DMS53 (cell line): Measurements from ENCODE around the gene DUSP16.
"Not testable (repeated sequence)": the region's sequence is repeated elsewhere in the genome, so short reads cannot be mapped to it uniquely, and the experiment has no call there.

Experiments
- DNase-seq: peaks from one replicate; lab custom pipeline; 2025; lab: John Stamatoyannopoulos, UW

Gene DUSP16

GRCh38 chr12:12492547-12492946, 70.1 kb downstream of the DUSP16 start:
- no peak for DNase-seq

DNA sequence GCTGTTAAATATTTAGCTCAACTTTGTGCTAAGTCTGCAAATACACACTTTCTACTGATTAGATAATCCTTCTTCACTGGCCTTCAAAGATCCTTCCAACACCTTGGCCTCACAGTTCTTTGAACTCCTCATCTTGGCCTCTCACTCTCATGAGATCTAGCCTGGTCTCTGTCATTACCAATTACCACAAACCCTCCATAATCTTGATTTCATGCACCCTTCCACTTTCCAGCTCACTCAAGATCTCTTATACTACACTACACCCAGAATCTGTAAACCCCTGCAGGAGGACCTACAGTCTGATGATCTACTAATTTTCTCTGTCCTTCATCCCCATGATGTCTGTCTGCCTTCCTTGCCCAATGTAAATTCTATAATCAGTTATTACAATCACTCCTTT, 71.1 kb downstream of the DUSP16 start:
- no peak for DNase-seq

DNA sequence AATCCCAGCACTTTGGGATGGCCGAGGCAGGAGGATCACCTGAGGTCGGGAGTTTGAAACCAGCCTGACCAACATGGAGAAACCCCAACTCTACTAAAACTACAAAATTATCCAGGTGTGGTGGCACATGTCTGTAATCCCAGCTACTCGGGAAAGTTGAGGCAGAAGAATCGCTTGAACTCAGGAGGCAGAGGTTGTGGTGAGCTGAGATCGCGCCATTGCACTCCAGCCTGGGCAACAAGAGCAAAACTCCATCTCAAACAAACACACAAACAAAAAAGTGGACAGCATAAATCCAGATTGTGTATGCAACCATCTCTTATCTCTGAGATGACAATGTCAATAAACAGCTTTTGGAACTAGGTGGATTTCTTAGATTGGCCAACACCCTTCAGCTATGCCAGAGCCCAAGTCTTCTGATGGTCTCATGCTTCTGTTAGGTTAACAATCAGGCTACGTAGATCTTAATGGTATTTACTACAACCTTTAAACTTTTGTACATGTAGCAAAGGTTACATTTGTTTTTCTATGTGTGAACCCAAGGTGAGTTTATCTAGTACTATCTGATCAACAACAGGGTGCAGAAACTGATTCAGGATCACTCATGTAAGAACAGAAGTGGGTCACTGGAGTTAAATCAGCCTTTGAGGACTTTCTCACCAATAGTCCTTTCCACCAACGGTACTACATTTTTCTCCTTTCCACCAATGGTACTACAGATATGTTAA, 73.7 kb downstream of the DUSP16 start:
- no peak for DNase-seq

GRCh38 chr12:12488296-12488695, 74.4 kb downstream of the DUSP16 start:
- no peak for DNase-seq

DNA sequence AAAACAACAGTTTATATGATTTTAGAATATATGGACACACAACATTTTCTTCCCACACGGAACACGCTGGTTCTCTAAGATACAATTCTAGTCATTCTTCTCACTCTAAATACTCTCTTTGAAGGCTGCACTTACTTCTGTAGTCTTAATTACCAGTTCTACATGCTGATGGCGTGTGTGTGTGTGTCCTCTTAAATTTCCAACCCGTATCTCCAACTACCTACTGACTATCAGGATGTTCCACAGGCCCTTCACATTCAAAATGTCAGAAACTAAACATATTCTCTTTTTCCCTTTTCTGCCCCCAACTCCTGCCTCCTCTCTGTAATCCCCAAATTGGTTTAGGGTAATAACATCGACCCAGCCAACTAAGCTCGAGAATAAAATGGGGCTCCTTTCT, 75.2 kb downstream of the DUSP16 start:
- no peak for DNase-seq

DNA sequence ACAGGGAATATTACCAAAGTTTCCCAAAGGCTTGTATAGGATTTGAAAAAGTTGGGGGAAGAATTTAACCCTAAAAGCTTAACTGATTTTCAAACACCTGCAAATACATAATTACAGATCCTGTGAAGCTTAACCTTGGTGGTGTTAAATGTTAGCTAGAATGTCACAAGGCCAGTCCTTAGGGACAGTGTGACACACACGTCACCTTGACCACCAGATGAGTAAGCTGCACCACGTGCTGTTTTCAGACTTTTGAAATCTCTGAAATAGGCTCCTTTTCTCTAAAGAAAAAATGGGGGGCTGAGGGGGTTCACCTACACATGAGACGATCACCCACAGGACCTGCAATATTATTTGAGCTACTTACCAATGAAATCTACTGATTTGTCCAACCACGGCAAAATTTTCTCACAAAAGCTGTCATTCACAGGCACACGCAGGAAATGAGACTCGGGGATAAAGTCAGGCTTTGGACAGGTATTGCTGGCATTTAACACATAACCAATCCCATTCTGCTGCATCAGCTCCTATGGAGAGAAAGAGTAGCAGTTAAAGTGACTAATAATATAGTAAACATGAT, 75.9 kb downstream of the DUSP16 start:
- DNase-seq: no peak

DNA sequence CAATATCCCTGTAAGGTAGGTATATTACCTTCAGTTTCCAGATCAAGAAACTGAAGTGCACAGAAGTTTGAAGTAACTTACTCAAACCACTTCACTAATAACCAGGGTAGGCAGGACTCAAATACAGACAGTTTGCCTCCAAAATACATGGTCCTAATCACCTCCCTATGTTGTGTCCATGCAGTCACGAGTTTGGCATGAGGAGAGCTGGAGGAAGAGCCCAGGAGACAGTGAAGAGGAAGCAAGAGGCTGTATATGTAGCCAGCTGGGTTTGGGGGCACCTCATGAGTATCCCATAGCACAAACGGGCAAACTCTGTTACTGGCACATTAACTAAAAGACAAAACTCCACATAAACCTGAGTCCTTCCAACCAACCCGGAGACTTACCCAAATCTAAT, 79.2 kb downstream of the DUSP16 start:
- no peak for DNase-seq

GRCh38 chr12:12482959-12483358, 79.7 kb downstream of the DUSP16 start:
- DNase-seq: no peak

DNA sequence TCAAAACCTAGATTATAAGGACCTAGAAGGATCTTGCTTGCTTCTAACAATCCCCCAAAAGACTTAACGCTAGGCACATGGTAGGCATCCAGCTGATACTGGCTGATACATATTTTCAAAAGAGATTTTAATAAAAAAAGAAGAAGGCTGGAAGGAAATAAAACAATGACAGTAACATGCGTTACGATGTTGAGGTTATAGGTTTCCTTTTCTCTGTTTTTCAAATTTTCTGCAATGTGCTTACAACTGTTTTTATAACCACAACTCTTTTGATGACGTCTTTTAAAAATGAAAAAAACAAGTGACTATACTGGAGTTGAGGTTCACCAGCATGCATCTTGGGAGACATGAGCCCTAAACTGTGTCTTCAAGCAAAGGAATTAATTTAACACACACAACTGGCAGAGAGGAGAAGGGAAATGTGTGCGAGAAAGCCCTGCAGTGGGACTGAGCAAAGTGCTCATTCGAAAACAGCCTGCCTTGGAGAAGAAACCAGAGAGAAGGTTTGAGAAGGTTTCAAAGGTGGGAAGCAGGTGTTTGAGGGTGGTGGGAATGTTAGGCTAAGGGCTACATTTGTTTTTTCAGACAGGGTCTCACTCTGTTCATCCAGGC, 80.4 kb downstream of the DUSP16 start:
- no peak for DNase-seq

DNA sequence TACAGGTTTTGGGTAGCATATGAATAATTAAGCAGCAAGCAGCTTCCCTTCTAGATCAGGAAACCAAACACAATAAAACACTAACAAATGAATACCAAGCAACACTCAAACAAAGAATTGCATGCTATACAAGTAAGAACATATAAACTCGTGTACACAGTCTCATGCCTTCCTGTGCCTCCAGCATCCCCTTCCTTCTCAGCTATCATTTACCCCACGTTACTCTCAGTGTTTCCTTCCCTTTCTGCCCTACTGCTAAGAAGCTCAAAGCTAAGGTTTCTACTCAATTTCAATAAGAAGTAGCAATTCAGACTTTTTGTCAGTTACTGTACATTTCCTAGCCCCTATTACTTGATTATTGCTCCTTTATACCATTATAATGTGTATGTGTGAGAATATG, 81.0 kb downstream of the DUSP16 start:
- DNase-seq: no peak

DNA sequence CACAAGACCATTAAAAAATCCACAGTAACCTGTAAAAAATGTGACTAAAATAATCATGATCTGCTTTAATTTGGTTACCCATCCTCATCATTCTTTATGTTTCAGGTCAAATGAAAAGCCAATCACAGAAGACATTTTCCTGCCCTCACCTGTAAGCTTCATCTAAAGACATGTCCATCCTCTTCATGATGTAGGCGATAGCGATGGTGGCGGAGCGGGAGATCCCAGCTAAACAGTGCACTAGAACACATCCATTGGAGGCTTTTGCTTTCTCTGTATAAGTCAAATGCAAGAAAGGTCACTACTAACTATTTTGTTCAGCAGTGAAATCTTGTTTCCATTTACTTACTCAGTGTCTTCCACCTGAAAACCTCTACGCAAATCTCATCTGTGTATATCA, 82.6 kb downstream of the DUSP16 start:
- no peak for DNase-seq

GRCh38 chr12:12477532-12477890, 85.2 kb downstream of the DUSP16 start:
- no peak for DNase-seq

DNA sequence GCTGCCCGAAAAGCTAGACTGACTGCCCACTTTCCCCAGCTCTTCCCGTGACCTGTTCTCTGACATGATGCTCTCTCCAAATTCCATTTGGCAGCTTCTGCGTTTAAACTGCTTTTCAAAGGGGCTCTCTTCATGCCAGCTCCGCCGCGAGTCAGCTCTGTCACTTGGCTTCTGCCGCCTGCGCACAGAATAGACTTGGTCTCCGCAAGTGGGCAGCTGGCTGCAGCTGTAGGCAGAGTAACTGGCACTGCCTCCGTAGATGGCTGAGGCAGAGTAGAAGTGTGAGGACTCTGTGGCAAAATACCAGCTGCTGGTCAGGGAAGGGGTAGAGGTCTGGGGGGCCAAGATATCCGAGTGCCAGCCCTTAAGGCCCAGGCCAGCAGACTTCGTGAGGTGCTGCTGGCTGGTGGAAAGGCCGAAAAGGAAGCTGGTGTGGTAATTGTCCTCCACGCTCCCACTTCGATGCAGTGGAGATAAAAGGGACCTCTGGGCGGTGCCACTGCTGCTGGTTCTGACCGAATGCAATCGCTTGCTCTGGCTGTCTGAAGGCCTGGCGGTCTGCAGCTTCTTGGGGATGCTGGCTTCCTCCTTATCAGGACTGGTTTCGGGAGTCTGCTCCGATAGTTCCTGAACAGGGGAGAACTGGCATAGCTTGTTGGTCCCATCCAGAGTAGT, 85.7 kb downstream of the DUSP16 start:
- no peak for DNase-seq

DNA sequence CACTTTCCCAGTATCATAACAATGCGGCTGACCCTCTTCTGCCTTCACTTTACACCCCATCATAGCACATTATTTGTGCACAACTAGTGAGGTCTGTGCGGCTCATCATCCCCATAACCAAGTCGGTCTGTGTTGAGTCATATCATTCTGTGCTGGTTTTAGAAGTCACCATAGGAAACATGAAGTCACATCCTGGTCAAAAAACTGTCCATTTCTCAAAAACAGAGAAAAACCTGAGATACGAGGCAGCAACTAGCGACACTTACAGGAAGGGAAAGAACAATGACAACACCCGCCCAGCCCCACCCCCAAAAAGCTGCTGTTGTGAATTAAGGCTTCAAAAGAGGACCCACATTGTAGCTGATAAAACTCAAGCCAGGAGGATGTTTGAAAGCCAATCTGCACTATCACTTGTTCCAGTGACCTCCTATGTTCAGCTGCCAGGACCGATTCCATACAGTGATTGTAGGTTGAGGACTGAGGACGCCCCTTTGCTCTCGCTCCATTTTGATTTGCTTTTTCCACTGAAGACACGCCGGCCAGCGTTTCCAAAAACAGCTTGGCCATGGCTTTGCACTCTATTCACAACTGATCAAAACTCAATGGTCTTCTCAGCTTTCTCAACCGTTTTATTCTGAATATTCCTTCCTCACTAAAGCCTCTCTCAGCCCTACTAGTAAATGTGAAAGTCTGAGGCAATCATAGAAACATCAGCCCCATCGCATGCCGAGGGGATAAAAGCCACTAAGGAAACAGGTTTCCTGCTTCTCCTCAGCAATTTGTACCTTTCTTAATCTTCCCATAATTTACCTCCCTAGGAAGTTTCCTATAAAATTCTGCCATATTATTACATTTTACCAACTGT, 87.5 kb downstream of the DUSP16 start:
- no peak for DNase-seq

GRCh38 chr12:12474471-12474928, 88.2 kb downstream of the DUSP16 start:
- DNase-seq: no peak

DNA sequence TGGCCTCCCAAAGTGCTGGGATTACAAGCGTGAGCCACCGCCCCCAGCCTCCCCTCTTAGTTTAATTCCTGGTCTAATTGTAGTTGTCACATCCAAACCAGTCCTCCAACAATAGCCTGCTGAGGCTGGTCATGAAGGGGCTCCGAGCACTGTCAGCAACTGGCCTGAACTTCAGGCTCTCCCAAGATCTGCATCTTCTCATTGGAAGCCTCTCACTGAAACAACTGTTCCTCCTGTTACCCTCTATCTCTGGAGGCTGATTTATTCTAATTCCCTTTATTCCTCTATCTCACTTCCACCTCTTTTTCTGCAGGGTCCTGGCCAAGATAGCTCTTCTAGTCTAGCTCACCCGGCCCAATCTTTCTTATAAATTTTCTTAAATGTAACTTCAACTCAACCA, 89.4 kb downstream of the DUSP16 start:
- DNase-seq: no peak

GRCh38 chr12:12471982-12472961, 90.4 kb downstream of the DUSP16 start:
- not testable (repeated sequence) for DNase-seq

DNA sequence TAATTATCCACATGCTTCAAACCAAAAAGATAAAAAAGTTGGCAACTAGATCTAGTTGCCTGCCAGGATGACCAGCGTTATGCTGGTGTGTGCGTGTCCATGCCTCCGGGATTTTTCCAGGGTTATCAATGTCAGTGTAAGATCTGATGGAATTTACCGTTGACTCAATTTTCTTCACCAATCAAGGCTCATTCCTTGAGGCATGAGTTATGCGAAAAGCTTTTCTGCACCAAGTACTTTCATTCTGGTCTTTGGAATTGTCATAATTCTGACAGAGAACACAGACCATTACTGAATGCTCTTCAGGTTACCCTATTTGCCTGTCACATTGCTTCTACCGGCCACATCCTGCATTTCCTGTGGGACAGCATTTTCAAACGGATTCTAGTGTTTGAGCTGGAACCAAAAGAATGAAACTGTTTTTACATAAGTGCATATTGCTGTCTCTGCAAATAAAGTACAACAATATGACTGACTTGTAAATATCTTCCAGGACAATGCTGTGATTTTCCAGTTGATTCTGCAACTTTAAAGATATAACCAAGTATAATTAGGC, 91.8 kb downstream of the DUSP16 start:
- DNase-seq: no peak

DNA sequence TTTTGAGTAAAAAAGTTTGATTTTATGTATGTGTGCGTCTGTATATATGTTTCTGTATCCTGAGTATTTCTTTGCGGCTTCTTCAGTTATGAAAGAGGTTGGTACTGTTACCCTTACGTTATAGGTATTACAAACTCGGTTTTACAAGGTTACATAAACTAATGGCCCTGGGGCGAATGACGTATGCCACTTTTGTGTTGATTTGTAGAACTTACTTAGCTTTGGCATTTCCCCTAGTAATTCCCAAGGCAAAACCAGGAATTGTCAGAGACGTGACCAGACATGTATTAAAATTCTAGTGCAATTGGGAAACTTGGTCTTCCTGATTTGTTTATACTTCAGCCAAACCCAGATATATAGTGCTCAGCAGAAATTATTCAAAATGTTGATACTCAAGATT, 93.3 kb downstream of the DUSP16 start:
- no peak for DNase-seq

DNA sequence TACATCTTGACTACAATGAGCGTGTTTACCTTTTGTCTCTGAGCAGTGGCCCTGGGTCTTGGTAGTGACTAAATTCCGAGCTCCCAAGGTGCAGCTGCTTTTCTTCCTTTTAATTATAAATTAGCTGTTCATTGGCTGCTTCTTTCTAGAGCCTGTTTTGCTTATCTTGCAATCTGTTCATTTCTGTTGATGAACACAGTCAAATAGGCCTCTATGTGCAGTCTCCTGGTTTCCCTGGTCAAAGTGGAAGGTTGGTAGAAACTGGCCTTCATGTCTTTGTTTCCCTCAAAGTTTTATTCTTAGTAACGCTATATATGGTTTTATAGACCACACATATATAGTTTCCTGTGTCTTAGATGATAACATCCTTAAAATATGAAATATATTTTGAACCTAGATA, 94.1 kb downstream of the DUSP16 start:
- no peak for DNase-seq
